HG03066 (cell line): Measurements from ENCODE around the gene RCOR1.
A peak's percentile ranks its signal among the peaks of the same experiment; 100 is the strongest.
"Not testable (repeated sequence)": the region's sequence is repeated elsewhere in the genome, so short reads cannot be mapped to it uniquely, and the experiment has no call there.

Experiments
- ATAC-seq: cut with Tn5 transposase; IDR thresholded peaks from one replicate; pipeline ENCODE4 v1.9.1; 2021; ENCODE audit warnings: low read depth; ENCODE audit not compliant: unreplicated experiment

RCOR1 gene

GRCh38 chr14:102737402-102738372 is 145.2 kb downstream of the RCOR1 start:
- ATAC-seq, result no peak

GRCh38 chr14:102738373-102739189 is 146.1 kb downstream of the RCOR1 start:
- no peak for ATAC-seq

GRCh38 chr14:102739190-102739469 is 146.7 kb downstream of the RCOR1 start:
- ATAC-seq, result no peak

- ATAC-seq, result no peak
These were observed 154.4 kb downstream of the RCOR1 start for GRCh38 chr14:102746634-102747438.

- ATAC-seq, result no peak
These were observed 156.4 kb downstream of the RCOR1 start for GRCh38 chr14:102748806-102749205.

- ATAC-seq, result no peak
These were observed 157.2 kb downstream of the RCOR1 start for GRCh38 chr14:102749393-102750305.

GRCh38 chr14:102750376-102750775 is 157.9 kb downstream of the RCOR1 start:
- ATAC-seq, result no peak

GRCh38 chr14:102751088-102751487 is 158.6 kb downstream of the RCOR1 start:
- ATAC-seq, result no peak

- no peak for ATAC-seq
These were observed 159.9 kb downstream of the RCOR1 start for GRCh38 chr14:102752239-102752847.

GRCh38 chr14:102754370-102755262 is 162.2 kb downstream of the RCOR1 start:
- no peak for ATAC-seq

GRCh38 chr14:102757646-102758045 is 165.2 kb downstream of the RCOR1 start:
- ATAC-seq, result no peak

GRCh38 chr14:102758087-102758486 is 165.6 kb downstream of the RCOR1 start:
- no peak for ATAC-seq

GRCh38 chr14:102759456-102760187 is 167.2 kb downstream of the RCOR1 start:
- no peak for ATAC-seq

- ATAC-seq, result no peak
These were observed 168.2 kb downstream of the RCOR1 start for GRCh38 chr14:102760496-102761193.

GRCh38 chr14:102761206-102761605 is 168.8 kb downstream of the RCOR1 start:
- no peak for ATAC-seq

GRCh38 chr14:102764220-102764671 is 171.8 kb downstream of the RCOR1 start:
- peak; percentile 56 for ATAC-seq

GRCh38 chr14:102765770-102766169 is 173.3 kb downstream of the RCOR1 start:
- ATAC-seq, result not testable (repeated sequence)
